CD8-positive, alpha-beta memory T cell (primary cell): ENCODE measurements around the gene CCDC138. TPM values are rescaled to one million over a fixed set of nuclear protein-coding genes. Genes with fewer than 3 reads are reported as not detected.

Experiments used
- CTCF ChIA-PET: fragments of 350-600 bp; sonication (Branson Sonifier 250); formaldehyde crosslinking; loops from one replicate; lab custom pipeline; 2021; ENCODE audit warnings: antibody characterized with exemption; lab: Charles Lee
- POLR2A ChIA-PET: fragments of 350-600 bp; sonication (Branson Sonifier 250); formaldehyde crosslinking; loops from one replicate; lab custom pipeline; 2021; ENCODE audit warnings: antibody characterized with exemption; lab: Charles Lee
- DNase-seq, 5 donors: peaks; one replicate each; pipeline versions ENCODE4 v3.0.0 to v3.0.0-alpha.2; 2020 to 2022; ENCODE audit warnings: mixed read lengths in 1 of 5
- H3K27ac ChIP-seq: one replicate; pipeline ENCODE4 v1.7.0; 2013; ENCODE audit warnings: low read depth, mild to moderate bottlenecking, low read length, moderate library complexity
- H3K27me3 ChIP-seq: 2 replicates; pipeline ENCODE4 v1.7.0; 2013; ENCODE audit warnings: low read length, mild to moderate bottlenecking; ENCODE audit not compliant: insufficient read depth, poor library complexity, severe bottlenecking
- H3K36me3 ChIP-seq: 2 replicates; pipeline ENCODE4 v1.7.0; 2013; ENCODE audit warnings: mild to moderate bottlenecking, low read length, moderate library complexity; ENCODE audit not compliant: insufficient read depth
- H3K4me1 ChIP-seq: 2 replicates; pipeline ENCODE4 v1.7.0; 2013; ENCODE audit warnings: mild to moderate bottlenecking, low read length, moderate library complexity; ENCODE audit not compliant: insufficient read depth
- H3K4me3 ChIP-seq: 2 replicates; pipeline ENCODE4 v1.7.0; 2013; ENCODE audit warnings: mild to moderate bottlenecking, low read length
- H3K9me3 ChIP-seq: 2 replicates; pipeline ENCODE4 v1.7.0; 2013; ENCODE audit warnings: mild to moderate bottlenecking, low read length
- H3K27ac Mint-ChIP-seq, 8 donors: one replicate each; pipeline ENCODE4 v1.8.0; 2020 to 2021; ENCODE audit warnings: mixed read lengths in 8 of 8, mild to moderate bottlenecking in 6 of 8, inconsistent platforms in 3 of 8, moderate library complexity in 3 of 8
- H3K27me3 Mint-ChIP-seq, 2 donors: one replicate each; pipeline ENCODE4 v1.8.0; 2020 to 2021; ENCODE audit warnings: mixed read lengths in 2 of 2, mild to moderate bottlenecking in 1 of 2, moderate library complexity in 1 of 2
- H3K36me3 Mint-ChIP-seq, 3 donors: one replicate each; pipeline ENCODE4 v1.8.0; 2020 to 2021; ENCODE audit warnings: mixed read lengths in 3 of 3, inconsistent platforms in 1 of 3, mild to moderate bottlenecking in 1 of 3
- H3K4me1 Mint-ChIP-seq, 3 donors: one replicate each; pipeline ENCODE4 v1.8.0; 2020 to 2021; ENCODE audit warnings: mixed read lengths in 3 of 3, inconsistent platforms in 1 of 3, mild to moderate bottlenecking in 1 of 3
- H3K4me3 Mint-ChIP-seq, 7 donors: one replicate each; pipeline ENCODE4 v1.8.0; 2020 to 2021; ENCODE audit warnings: mixed read lengths in 7 of 7, mild to moderate bottlenecking in 6 of 7, moderate library complexity in 4 of 7, inconsistent platforms in 2 of 7
- H3K9me3 Mint-ChIP-seq, 5 donors: one replicate each; pipeline ENCODE4 v1.8.0; 2020 to 2022; ENCODE audit warnings: mixed read lengths in 5 of 5, mild to moderate bottlenecking in 3 of 5, moderate library complexity in 2 of 5, inconsistent platforms in 1 of 5
- polyA plus RNA-seq: library from polyadenylated mRNA; unstranded; fragments of 300-500 nt; fragmentation: Illumina TruSeq; gene quantifications from one replicate; pipeline ENCODE4 v1.2.3, GENCODE V29; 2021
- total RNA-seq, 2 experiments: library from RNA; stranded (reverse); gene quantifications; one replicate each; pipeline ENCODE4 v1.2.3, GENCODE V29; 2021

The CCDC138 gene
- total and polyA plus RNA-seq, 3 experiments from 2014 or later = 4.4 to 16.2 (median 12.8) TPM

DNA sequence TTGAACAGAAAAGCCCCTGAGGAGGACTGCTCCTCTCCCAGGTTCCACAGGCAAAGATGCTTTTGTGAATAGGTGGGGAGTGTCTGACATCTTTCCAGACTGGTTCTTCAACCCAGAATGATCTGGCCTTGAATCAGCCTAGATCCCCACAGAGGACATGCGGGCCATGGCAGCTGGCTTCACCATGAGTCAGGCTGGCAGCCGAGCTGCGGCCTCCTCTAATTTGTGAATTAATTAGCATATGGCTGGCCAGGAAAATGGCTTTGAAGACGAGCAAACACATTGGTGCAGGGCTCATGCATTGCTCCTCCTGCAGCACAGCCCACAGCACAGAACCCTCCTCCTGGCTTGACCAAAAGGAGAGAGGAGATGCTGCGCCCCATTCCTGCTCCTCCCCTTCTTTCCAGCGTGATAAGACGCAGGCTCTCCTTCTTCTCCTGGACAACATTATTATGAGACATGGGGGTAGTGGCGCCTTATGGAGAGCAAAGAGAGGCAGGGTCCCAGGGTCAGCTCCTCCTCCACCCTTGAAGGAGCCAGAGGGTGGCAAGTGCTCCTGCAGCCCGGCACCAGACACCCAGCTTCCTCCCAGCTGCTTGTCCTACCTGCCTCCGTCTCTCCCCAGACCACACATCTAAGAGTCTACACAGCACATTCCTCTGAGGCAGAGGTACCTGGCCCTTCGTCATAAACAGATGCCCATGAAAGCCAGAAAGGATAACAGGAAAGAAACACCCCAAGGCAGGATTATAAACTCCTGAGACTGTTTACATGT is 135.8 kb downstream of the CCDC138 start:
- Histone ChIP-seq H3K4me3 (no peak overlapping the region), H3K36me3 (peaks cover 5% of the 10 kb centered on the region), H3K27me3 (no peaks in the 10 kb centered on the region), H3K9me3 (no peaks in the 10 kb centered on the region), H3K4me1 (no peaks in the 10 kb centered on the region), H3K27ac (no peak overlapping the region)
- no peak overlapping the region for H3K4me3 Mint-ChIP-seq
- no peak overlapping the region for H3K27ac Mint-ChIP-seq
- peaks cover 0 to 5% of the 10 kb centered on the region in 2 donors for H3K27me3 Mint-ChIP-seq
- H3K36me3 Mint-ChIP-seq = no peaks in the 10 kb centered on the region
- ChIA-PET POLR2A (no interaction called here), CTCF (no interaction called here)
- H3K9me3 Mint-ChIP-seq = no peaks in the 10 kb centered on the region
- H3K4me1 Mint-ChIP-seq = no peaks in the 10 kb centered on the region
- no peak for DNase-seq

DNA sequence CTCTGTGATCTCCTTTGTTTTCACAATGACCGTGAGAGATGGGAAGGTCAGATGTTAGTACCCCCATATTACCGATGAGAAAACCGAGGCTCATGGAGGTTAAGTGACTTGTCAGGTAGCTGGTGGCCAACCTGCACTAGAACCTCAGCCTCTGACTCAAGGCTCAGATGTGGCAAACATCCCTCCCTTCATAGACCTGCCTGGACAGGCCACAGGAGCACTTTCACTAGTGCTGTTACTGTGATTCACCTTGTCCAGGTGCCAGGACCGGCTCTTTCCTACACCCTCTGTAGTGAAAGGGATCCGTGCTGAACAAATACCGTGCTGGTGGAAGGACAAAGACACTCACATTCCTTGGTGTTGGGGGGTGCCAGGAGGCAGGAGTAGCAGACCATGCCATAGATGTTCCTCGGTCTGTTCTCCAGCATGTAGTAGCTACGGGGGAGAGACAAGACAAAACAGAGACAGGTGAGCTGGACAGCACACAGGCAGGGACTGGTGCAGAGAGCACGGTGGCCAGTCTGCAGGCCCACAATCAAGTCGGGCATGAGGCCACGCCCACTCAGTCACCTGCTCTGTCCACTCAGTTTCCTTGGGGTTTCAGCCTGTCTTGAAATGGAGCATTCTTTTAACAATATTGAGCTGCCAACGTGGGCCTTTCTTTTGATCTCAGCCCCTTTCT is 136.6 kb downstream of the CCDC138 start:
- peaks cover 0 to 5% of the 10 kb centered on the region in 2 donors for H3K27me3 Mint-ChIP-seq
- H3K36me3 ChIP-seq = peaks cover 5% of the 10 kb centered on the region
- H3K4me3 ChIP-seq = no peak overlapping the region
- POLR2A ChIA-PET = no interaction called here
- no peaks in the 10 kb centered on the region for H3K4me1 ChIP-seq
- H3K4me1 Mint-ChIP-seq = peaks cover 0 to under 1% (median under 1%) of the 10 kb centered on the region in 3 donors
- H3K27ac Mint-ChIP-seq = peak overlapping the region in 1 of 8 donors; percentile 60
- no peak overlapping the region for H3K4me3 Mint-ChIP-seq
- no peaks in the 10 kb centered on the region for H3K9me3 Mint-ChIP-seq
- no peaks in the 10 kb centered on the region for H3K36me3 Mint-ChIP-seq
- CTCF ChIA-PET = no interaction called here
- DNase-seq = no peak
- no peak overlapping the region for H3K27ac ChIP-seq
- H3K27me3 ChIP-seq = no peaks in the 10 kb centered on the region
- no peaks in the 10 kb centered on the region for H3K9me3 ChIP-seq

DNA sequence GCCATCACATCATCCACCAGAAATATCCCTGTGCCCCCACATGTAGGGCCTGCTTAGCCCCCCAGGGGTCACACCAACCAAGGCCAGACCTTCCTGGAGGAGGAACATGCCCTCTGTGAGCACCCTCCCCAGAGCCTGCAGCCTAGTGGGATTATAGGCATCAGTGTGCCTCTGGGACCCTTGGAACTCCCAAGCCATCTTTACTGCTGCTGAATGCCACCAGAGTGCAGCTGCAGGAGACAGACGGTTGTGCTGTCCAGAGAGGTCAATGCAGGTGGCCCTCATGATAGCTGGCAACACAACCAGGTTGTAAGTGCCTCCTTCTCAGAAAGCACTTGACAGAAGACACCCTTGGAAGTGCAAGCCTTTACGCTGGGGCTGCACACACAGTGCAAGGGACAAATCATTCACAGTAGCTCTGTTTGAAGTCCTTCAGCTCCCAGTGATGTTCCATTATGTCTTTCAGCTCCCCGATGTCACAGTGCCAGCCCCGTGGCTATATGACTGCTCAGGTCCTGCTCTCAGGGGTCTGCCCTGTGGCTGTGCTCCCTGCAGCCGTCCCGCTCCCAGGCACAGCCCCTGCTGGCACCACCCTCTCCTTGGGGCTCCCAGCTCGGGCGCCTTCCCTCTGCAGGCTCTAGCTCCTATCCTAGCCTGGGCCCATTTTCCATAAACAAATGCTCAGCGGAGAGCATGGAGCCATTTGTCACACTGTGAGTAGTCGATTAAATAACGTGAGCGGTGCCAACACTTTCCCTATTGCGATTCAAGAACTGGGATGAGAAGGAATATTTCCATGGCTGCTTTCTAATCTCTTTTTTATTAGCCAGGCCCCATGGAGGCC is 137.4 kb downstream of the CCDC138 start:
- H3K27ac ChIP-seq = no peak overlapping the region
- H3K4me1 ChIP-seq = no peaks in the 10 kb centered on the region
- H3K9me3 Mint-ChIP-seq = no peaks in the 10 kb centered on the region
- no peak overlapping the region for H3K4me3 ChIP-seq
- no peak overlapping the region for H3K27ac Mint-ChIP-seq
- POLR2A ChIA-PET = no interaction called here
- no peak for DNase-seq
- no peaks in the 10 kb centered on the region for H3K36me3 Mint-ChIP-seq
- CTCF ChIA-PET = no interaction called here
- peaks cover 2 to 6% (median 5%) of the 10 kb centered on the region in 3 donors for H3K4me1 Mint-ChIP-seq
- peaks cover 0 to 5% of the 10 kb centered on the region in 2 donors for H3K27me3 Mint-ChIP-seq
- H3K9me3 ChIP-seq = no peaks in the 10 kb centered on the region
- no peaks in the 10 kb centered on the region for H3K27me3 ChIP-seq
- peaks cover 5% of the 10 kb centered on the region for H3K36me3 ChIP-seq
- no peak overlapping the region for H3K4me3 Mint-ChIP-seq

DNA sequence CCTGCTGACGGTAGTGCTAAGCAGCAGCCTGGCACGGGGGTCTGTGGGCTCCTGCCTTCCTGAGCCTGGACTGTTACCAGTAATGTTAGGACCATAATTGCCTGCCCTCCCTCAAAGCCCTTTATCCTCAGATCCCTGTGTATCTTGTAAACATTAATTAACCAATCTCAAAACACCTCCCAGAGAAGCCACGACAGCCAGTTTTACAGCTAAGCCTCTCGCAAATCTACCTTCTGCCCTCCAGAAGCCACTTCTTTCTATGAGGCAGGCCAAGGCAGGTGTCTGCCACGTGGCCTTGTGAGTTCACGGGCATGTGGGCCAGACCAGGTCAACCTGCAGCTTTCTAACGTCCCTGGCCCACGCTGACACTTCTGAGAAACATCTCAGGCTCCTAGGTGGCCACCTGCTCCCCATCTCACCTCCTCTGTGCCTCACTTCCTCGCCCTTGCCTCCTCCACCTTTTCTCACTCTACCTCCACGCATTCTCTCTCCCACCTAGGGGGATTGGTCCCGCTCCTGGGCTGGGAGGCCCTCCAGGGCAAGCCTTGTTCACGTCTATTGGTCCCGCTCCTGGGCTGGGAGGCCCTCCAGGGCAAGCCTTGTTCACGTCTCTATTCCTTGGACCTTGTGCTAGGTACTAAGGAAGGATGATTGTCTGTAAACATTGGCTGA is 138.1 kb downstream of the CCDC138 start:
- DNase-seq = no peak
- no peak overlapping the region for H3K4me3 Mint-ChIP-seq
- Histone ChIP-seq H3K4me3 (no peak overlapping the region), H3K4me1 (no peaks in the 10 kb centered on the region), H3K27me3 (no peaks in the 10 kb centered on the region), H3K27ac (no peak overlapping the region), H3K36me3 (peaks cover 5% of the 10 kb centered on the region), H3K9me3 (no peaks in the 10 kb centered on the region)
- no peaks in the 10 kb centered on the region for H3K9me3 Mint-ChIP-seq
- H3K27me3 Mint-ChIP-seq = peaks cover 0 to 5% of the 10 kb centered on the region in 2 donors
- H3K36me3 Mint-ChIP-seq = no peaks in the 10 kb centered on the region
- ChIA-PET POLR2A (no interaction called here), CTCF (no interaction called here)
- no peak overlapping the region for H3K27ac Mint-ChIP-seq
- H3K4me1 Mint-ChIP-seq = peaks cover 2 to 6% (median 5%) of the 10 kb centered on the region in 3 donors

DNA sequence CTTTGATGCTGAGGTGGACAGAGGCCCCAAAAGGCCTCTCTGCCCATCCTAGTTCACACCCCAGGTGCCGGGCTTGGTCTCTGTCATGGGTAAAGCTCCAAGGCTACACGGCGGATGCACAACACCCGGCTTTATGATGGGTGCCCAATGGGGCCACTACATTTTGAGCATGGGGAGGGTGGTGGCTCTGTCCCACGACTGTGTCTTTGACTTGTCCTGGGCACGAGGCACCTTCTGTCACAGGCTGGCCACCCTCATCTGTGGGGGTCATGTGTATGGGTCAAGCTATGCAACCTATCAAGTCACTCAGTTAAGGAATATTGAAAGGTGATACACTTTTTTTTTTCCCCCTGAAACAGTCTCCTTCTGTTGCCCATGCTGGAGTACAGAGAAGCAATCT is 138.7 kb downstream of the CCDC138 start:
- H3K27ac ChIP-seq = no peak overlapping the region
- no peaks in the 10 kb centered on the region for H3K4me1 ChIP-seq
- DNase-seq = no peak
- H3K4me3 ChIP-seq = no peak overlapping the region
- H3K36me3 Mint-ChIP-seq = no peaks in the 10 kb centered on the region
- H3K36me3 ChIP-seq = peaks cover 5% of the 10 kb centered on the region
- peaks cover 0 to under 1% of the 10 kb centered on the region in 2 donors for H3K27me3 Mint-ChIP-seq
- no peaks in the 10 kb centered on the region for H3K9me3 Mint-ChIP-seq
- H3K27me3 ChIP-seq = no peaks in the 10 kb centered on the region
- H3K9me3 ChIP-seq = no peaks in the 10 kb centered on the region
- peaks cover 2 to 6% (median 5%) of the 10 kb centered on the region in 3 donors for H3K4me1 Mint-ChIP-seq
- ChIA-PET CTCF (no interaction called here), POLR2A (no interaction called here)
- H3K27ac Mint-ChIP-seq = no peak overlapping the region
- no peak overlapping the region for H3K4me3 Mint-ChIP-seq

DNA sequence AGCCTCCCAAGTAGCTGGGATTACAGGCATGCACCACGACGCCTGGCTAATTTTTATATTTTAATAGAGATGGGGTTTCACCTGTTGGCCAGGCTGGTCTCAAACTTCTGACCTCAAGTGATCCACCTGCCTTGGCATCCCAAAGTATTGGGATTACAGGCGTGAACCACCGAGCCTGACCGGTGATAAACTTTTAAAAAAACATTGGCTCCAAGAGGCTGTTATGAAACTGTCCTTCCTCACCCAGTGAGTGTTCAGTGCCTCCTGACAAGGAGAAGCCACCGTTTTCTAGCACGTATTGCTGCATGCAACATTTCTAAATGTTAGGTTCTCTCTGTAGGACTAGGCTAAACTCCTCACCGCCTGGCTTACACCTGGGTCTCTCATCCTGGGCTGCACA is 139.2 kb downstream of the CCDC138 start:
- H3K4me3 ChIP-seq = no peak overlapping the region
- DNase-seq = no peak
- Mint-ChIP-seq H3K27ac (no peak overlapping the region), H3K36me3 (no peaks in the 10 kb centered on the region), H3K27me3 (no peaks in the 10 kb centered on the region), H3K4me1 (peaks cover 2 to 6% (median 5%) of the 10 kb centered on the region in 3 donors), H3K9me3 (no peaks in the 10 kb centered on the region), H3K4me3 (no peak overlapping the region)
- no peak overlapping the region for H3K27ac ChIP-seq
- peaks cover 5% of the 10 kb centered on the region for H3K36me3 ChIP-seq
- ChIA-PET POLR2A (no interaction called here), CTCF (interaction anchor here (1.0 kb wide), 1 partner anchor 585 kb away, joined by 3 read pairs; no protein-coding TSS in a partner anchor)
- no peaks in the 10 kb centered on the region for H3K4me1 ChIP-seq
- H3K27me3 ChIP-seq = no peaks in the 10 kb centered on the region
- no peaks in the 10 kb centered on the region for H3K9me3 ChIP-seq
